PFSK-1 (cell line): ENCODE results near the gene CCSER1.

ENCODE experiments used
- FOXP2 ChIP-seq: optimal IDR thresholded peaks from 2 replicates; pipeline ENCODE3; 2011; ENCODE audit warnings: borderline replicate concordance, control low read depth, inconsistent platforms; ENCODE audit not compliant: insufficient read depth; ENCODE audit errors: extremely low read length, extremely low read depth
- POLR2AphosphoS5 ChIP-seq: IDR thresholded peaks from 2 replicates; pipeline ENCODE4 v1.6.1; 2012; ENCODE audit warnings: low read depth, mild to moderate bottlenecking, control low read depth, low read length, moderate library complexity
- SIN3A ChIP-seq: IDR thresholded peaks from 2 replicates; pipeline ENCODE4 v1.6.1; 2012; ENCODE audit warnings: mild to moderate bottlenecking, low read length, moderate library complexity, borderline replicate concordance; ENCODE audit not compliant: insufficient read depth
- TAF1 ChIP-seq: IDR thresholded peaks from 2 replicates; pipeline ENCODE4 v1.6.1; 2012; ENCODE audit warnings: low read length, control low read depth, borderline replicate concordance; ENCODE audit not compliant: insufficient read depth
- TF ChIP-seq, protein P1 (sequence below), 2 experiments: IDR thresholded peaks; 2 replicates each; pipeline versions ENCODE4 v1.6.1 to v1.8.0; 2011 to 2012; ENCODE audit warnings: low read depth in 2 of 2, low read length in 2 of 2, control low read depth in 1 of 2, inconsistent platforms in 1 of 2, mild to moderate bottlenecking in 1 of 2, moderate library complexity in 1 of 2; ENCODE audit not compliant: insufficient read depth in 1 of 2

DNA sequence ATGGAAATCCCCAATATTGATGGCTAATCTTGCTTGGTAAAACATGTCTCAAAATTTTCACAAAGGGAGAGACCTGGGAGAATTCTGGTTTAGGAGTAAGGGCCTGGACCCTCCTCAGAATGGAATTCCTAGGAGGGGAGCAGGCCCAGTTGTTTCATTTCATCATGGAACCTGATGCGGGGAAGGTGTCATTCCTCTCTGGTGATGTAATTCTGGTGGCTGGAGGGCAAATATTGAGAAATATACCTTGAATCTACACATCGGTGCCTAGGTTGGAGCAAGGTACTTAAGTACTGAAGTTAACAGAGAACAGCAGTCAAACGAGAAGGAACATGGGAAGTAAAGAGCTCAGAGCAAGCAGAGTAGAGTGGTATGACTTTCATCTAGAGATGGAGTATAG lies 23.2 kb upstream of the CCSER1 start:
- TF ChIP-seq, protein P1, sequence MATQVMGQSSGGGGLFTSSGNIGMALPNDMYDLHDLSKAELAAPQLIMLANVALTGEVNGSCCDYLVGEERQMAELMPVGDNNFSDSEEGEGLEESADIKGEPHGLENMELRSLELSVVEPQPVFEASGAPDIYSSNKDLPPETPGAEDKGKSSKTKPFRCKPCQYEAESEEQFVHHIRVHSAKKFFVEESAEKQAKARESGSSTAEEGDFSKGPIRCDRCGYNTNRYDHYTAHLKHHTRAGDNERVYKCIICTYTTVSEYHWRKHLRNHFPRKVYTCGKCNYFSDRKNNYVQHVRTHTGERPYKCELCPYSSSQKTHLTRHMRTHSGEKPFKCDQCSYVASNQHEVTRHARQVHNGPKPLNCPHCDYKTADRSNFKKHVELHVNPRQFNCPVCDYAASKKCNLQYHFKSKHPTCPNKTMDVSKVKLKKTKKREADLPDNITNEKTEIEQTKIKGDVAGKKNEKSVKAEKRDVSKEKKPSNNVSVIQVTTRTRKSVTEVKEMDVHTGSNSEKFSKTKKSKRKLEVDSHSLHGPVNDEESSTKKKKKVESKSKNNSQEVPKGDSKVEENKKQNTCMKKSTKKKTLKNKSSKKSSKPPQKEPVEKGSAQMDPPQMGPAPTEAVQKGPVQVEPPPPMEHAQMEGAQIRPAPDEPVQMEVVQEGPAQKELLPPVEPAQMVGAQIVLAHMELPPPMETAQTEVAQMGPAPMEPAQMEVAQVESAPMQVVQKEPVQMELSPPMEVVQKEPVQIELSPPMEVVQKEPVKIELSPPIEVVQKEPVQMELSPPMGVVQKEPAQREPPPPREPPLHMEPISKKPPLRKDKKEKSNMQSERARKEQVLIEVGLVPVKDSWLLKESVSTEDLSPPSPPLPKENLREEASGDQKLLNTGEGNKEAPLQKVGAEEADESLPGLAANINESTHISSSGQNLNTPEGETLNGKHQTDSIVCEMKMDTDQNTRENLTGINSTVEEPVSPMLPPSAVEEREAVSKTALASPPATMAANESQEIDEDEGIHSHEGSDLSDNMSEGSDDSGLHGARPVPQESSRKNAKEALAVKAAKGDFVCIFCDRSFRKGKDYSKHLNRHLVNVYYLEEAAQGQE (IDR thresholded peaks at IDR 0.05; ENCODE audit: insufficient read depth in 1 of 2, low read depth in 2 of 2, low read length in 2 of 2): no peak
- no peak for TF ChIP-seq TAF1
- TF ChIP-seq SIN3A: no peak
- TF ChIP-seq POLR2AphosphoS5: no peak
- TF ChIP-seq FOXP2: no peak
